Caco-2 (cell line): ENCODE measurements around the gene GRIK3. TPM values are rescaled to one million over a fixed set of nuclear protein-coding genes. Genes with fewer than 3 reads are reported as not detected.

ENCODE experiments used
- BruUV-seq: library from RNA; stranded (reverse); fragments of 400-500 nt; replicated peaks from 2 replicates; lab custom pipeline; 2021; lab: Mats Ljungman, UMichigan
- CTCF ChIA-PET: fragments of 300-600 bp; sonication (Branson Sonifier 250); formaldehyde crosslinking; loops from one replicate; lab custom pipeline; 2022; ENCODE audit warnings: antibody characterized with exemption; lab: Charles Lee
- POLR2A ChIA-PET: fragments of 300-600 bp; sonication (Branson Sonifier 250); formaldehyde crosslinking; loops from one replicate; lab custom pipeline; 2022; ENCODE audit warnings: antibody characterized with exemption; lab: Charles Lee
- DNase-seq, 2 experiments: peaks; one replicate each; pipeline versions ENCODE4 v3.0.0 to v3.0.0-alpha.2; 2020 to 2022
- H3K27me3 ChIP-seq: replicated peaks from 2 replicates; pipeline ENCODE4 v1.6.0; 2011; ENCODE audit warnings: low read length; ENCODE audit not compliant: control insufficient read depth, insufficient read depth
- H3K36me3 ChIP-seq: 2 replicates; pipeline ENCODE4 v1.5.1; 2011; ENCODE audit warnings: low read length; ENCODE audit not compliant: control insufficient read depth, insufficient read depth
- H3K4me1 ChIP-seq: fragments of 250-450 bp; sonication (Bioruptor Pico); 2 replicates; pipeline ENCODE4 v1.5.1; 2020; ENCODE audit warnings: mild to moderate bottlenecking
- H3K4me3 ChIP-seq: 2 replicates; pipeline ENCODE4 v1.5.1; 2011; ENCODE audit warnings: low read depth, mild to moderate bottlenecking, control low read depth, low read length
- H3K9me3 ChIP-seq: fragments of 250-450 bp; sonication (Bioruptor Pico); 2 replicates; pipeline ENCODE4 v1.5.1; 2020; ENCODE audit warnings: mild to moderate bottlenecking, moderate library complexity
- H3K27ac Mint-ChIP-seq: one replicate; pipeline ENCODE4 v1.8.0; 2022; ENCODE audit warnings: mixed read lengths; ENCODE audit not compliant: unreplicated experiment
- H3K27me3 Mint-ChIP-seq: one replicate; pipeline ENCODE4 v1.8.0; 2022; ENCODE audit warnings: mixed read lengths; ENCODE audit not compliant: insufficient read depth, unreplicated experiment
- H3K36me3 Mint-ChIP-seq: one replicate; pipeline ENCODE4 v1.8.0; 2022; ENCODE audit warnings: mild to moderate bottlenecking, mixed read lengths; ENCODE audit not compliant: insufficient read depth, unreplicated experiment
- H3K4me1 Mint-ChIP-seq: one replicate; pipeline ENCODE4 v1.8.0; 2022; ENCODE audit warnings: low read depth, mixed read lengths; ENCODE audit not compliant: unreplicated experiment
- H3K4me3 Mint-ChIP-seq: one replicate; pipeline ENCODE4 v1.8.0; 2022; ENCODE audit warnings: mild to moderate bottlenecking, moderate library complexity, mixed read lengths; ENCODE audit not compliant: unreplicated experiment
- H3K9me3 Mint-ChIP-seq: one replicate; pipeline ENCODE4 v1.8.0; 2022; ENCODE audit warnings: mixed read lengths; ENCODE audit not compliant: unreplicated experiment
- intact Hi-C: fragments of 100-400 bp; cut with micrococcal nuclease; formaldehyde crosslinking; loops from one replicate; pipeline ENCODE4 v1.10.0; 2022; ENCODE audit not compliant: unreplicated experiment
- total RNA-seq: library from RNA; stranded (reverse); gene quantifications from 2 replicates; pipeline ENCODE4 v1.2.3, GENCODE V29; 2022
- TF ChIP-seq, protein P1 (sequence below), 2 experiments: fragments of 200-600 bp in 1 of 2; IDR thresholded peaks; 1 replicate in 1 of 2; 2 replicates in 1 of 2; pipeline versions ENCODE4 v1.5.1 to v1.8.0; 2011 to 2022; ENCODE audit warnings: antibody characterized with exemption in 1 of 2, control low read depth in 1 of 2, inconsistent platforms in 1 of 2, low read depth in 1 of 2, low read length in 1 of 2, mild to moderate bottlenecking in 1 of 2, moderate library complexity in 1 of 2; ENCODE audit not compliant: insufficient read depth in 1 of 2, severe bottlenecking in 1 of 2, unreplicated experiment in 1 of 2

Gene GRIK3
- total RNA-seq, 1 experiment from 2014 or later = not detected

DNA sequence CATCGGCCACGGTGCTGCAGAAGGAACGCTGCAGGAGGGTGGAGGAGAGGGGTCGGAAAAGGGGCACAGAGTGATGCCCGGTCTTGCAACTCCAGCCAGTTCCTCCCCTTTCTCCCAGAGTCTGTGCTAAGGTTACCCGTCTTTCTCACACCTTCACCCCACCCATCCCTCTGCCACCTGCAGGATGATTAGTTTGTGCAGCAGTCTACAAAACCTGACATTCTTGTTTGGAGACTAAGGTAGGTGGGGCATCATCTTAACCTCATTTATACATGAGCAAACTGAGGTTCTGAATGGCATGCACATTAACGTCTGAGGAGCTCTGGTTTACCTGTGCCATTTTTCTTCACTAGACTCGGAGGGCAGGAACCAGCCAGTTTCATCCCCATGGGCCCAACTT, 232.3 kb downstream of the GRIK3 start:
- ChIA-PET CTCF (no interaction called here), POLR2A (no interaction called here)
- TF ChIP-seq, protein P1, sequence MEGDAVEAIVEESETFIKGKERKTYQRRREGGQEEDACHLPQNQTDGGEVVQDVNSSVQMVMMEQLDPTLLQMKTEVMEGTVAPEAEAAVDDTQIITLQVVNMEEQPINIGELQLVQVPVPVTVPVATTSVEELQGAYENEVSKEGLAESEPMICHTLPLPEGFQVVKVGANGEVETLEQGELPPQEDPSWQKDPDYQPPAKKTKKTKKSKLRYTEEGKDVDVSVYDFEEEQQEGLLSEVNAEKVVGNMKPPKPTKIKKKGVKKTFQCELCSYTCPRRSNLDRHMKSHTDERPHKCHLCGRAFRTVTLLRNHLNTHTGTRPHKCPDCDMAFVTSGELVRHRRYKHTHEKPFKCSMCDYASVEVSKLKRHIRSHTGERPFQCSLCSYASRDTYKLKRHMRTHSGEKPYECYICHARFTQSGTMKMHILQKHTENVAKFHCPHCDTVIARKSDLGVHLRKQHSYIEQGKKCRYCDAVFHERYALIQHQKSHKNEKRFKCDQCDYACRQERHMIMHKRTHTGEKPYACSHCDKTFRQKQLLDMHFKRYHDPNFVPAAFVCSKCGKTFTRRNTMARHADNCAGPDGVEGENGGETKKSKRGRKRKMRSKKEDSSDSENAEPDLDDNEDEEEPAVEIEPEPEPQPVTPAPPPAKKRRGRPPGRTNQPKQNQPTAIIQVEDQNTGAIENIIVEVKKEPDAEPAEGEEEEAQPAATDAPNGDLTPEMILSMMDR (IDR thresholded peaks at IDR 0.05; ENCODE audit: insufficient read depth in 1 of 2, low read depth in 1 of 2, low read length in 1 of 2, severe bottlenecking in 1 of 2, unreplicated experiment in 1 of 2) = no peak
- H3K4me1 Mint-ChIP-seq = no peaks in the 10 kb centered on the region
- no peaks in the 10 kb centered on the region for H3K36me3 Mint-ChIP-seq
- BruUV-seq = no TSS peak
- no peak overlapping the region for H3K27ac Mint-ChIP-seq
- no peak overlapping the region for H3K4me3 Mint-ChIP-seq
- Histone ChIP-seq H3K36me3 (no peaks in the 10 kb centered on the region), H3K27me3 (no peaks in the 10 kb centered on the region), H3K9me3 (no peaks in the 10 kb centered on the region), H3K4me3 (no peak overlapping the region), H3K4me1 (no peaks in the 10 kb centered on the region)
- intact Hi-C loops = no loop called here
- H3K27me3 Mint-ChIP-seq = peaks cover 11% of the 10 kb centered on the region
- no peak for DNase-seq
- H3K9me3 Mint-ChIP-seq = no peaks in the 10 kb centered on the region

DNA sequence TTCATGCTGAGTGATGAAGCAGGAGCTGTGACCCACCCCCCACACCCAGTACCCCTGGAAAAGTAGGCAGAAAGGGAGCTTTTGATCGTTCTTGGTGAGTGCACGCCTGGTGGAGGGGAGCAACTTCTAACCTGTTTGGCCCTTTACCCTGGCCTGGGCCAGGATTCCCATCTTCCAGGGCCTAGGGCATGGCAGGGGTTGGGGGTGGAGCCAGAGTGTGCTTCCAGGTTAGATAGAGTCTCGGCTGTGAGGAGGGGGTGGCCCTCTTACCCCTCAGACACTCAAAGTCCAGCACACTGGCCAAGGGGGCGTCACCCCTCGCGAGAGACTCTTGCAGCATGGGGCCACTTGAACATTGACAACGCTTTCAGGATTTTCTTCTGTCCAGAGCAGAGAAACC, 236.6 kb downstream of the GRIK3 start:
- Histone ChIP-seq H3K4me1 (no peaks in the 10 kb centered on the region), H3K36me3 (no peaks in the 10 kb centered on the region), H3K27me3 (no peaks in the 10 kb centered on the region), H3K9me3 (no peaks in the 10 kb centered on the region), H3K4me3 (no peak overlapping the region)
- H3K9me3 Mint-ChIP-seq = no peaks in the 10 kb centered on the region
- H3K27ac Mint-ChIP-seq = no peak overlapping the region
- TF ChIP-seq, protein P1 (IDR thresholded peaks at IDR 0.05; ENCODE audit: insufficient read depth in 1 of 2, low read depth in 1 of 2, low read length in 1 of 2, severe bottlenecking in 1 of 2, unreplicated experiment in 1 of 2) = no peak
- no peak for DNase-seq
- POLR2A ChIA-PET = no interaction called here
- intact Hi-C loops = no loop called here
- CTCF ChIA-PET = interaction anchor here (0.6 kb wide), 1 partner anchor 281 kb away, joined by 7 read pairs; no protein-coding TSS in a partner anchor
- H3K4me3 Mint-ChIP-seq = no peak overlapping the region
- no peaks in the 10 kb centered on the region for H3K4me1 Mint-ChIP-seq
- BruUV-seq = no TSS peak
- H3K27me3 Mint-ChIP-seq = peaks cover under 1% of the 10 kb centered on the region
- no peaks in the 10 kb centered on the region for H3K36me3 Mint-ChIP-seq

DNA sequence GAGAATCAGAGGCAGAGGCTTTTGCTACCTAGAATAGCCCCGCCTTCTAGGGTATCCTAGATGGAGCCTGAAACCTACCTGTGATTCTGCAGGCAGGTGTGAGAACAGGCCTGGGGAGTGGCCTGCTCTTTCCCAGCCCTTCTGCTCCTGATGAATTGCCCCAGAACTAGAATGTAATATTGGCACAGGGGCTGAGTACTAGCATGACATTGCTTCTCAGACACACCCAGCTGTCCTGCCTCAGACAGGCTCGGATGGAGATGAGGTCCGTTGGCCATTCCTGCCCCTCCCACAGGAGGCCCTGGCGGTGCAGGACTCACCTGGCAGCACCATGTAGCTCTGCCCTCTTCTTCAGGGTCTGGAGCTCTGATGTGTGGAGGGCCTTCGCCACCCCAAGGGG, 237.6 kb downstream of the GRIK3 start:
- H3K27me3 ChIP-seq = no peaks in the 10 kb centered on the region
- Mint-ChIP-seq H3K4me3 (no peak overlapping the region), H3K27ac (no peak overlapping the region), H3K4me1 (no peaks in the 10 kb centered on the region), H3K9me3 (no peaks in the 10 kb centered on the region), H3K27me3 (peaks cover 2% of the 10 kb centered on the region), H3K36me3 (no peaks in the 10 kb centered on the region)
- no peak overlapping the region for H3K4me3 ChIP-seq
- ChIA-PET POLR2A (no interaction called here), CTCF (no interaction called here)
- BruUV-seq = no TSS peak
- H3K4me1 ChIP-seq = no peaks in the 10 kb centered on the region
- no peaks in the 10 kb centered on the region for H3K9me3 ChIP-seq
- H3K36me3 ChIP-seq = no peaks in the 10 kb centered on the region
- DNase-seq = no peak
- intact Hi-C loops = no loop called here
- TF ChIP-seq, protein P1 (IDR thresholded peaks at IDR 0.05; ENCODE audit: insufficient read depth in 1 of 2, low read depth in 1 of 2, low read length in 1 of 2, severe bottlenecking in 1 of 2, unreplicated experiment in 1 of 2) = no peak
